Fibroblast of pulmonary artery (primary cell): ENCODE measurements around the gene TAS1R3.

Source experiments
- DNase-seq: peaks from one replicate; pipeline ENCODE4 v3.0.0-alpha.2; 2010; ENCODE audit warnings: low read depth
- H3K4me3 ChIP-seq: replicated peaks from 2 replicates; pipeline ENCODE4 v1.5.1; 2011; ENCODE audit warnings: low read depth, mild to moderate bottlenecking, control low read depth, low read length, moderate library complexity
- CTCF ChIP-seq: IDR thresholded peaks from 2 replicates; pipeline ENCODE4 v1.5.1; 2011; ENCODE audit warnings: mild to moderate bottlenecking, control low read depth, low read length, inconsistent platforms; ENCODE audit errors: missing control alignments

The TAS1R3 gene

GRCh38 chr1:1334835-1335234, 3.8 kb downstream of the TAS1R3 start:
- TF ChIP-seq CTCF = no peak
- no peak for DNase-seq
- H3K4me3 ChIP-seq = no peak overlapping the region

- no peak for DNase-seq
- H3K4me3 ChIP-seq = no peak overlapping the region
- TF ChIP-seq CTCF = no peak
Measured at GRCh38 chr1:1335283-1335682, 4.2 kb downstream of the TAS1R3 start.

GRCh38 chr1:1335792-1336248, 4.7 kb downstream of the TAS1R3 start:
- TF ChIP-seq CTCF = no peak
- DNase-seq = no peak
- no peak overlapping the region for H3K4me3 ChIP-seq

- TF ChIP-seq CTCF = no peak
- no peak overlapping the region for H3K4me3 ChIP-seq
- no peak for DNase-seq
Measured at GRCh38 chr1:1336446-1336845, 5.4 kb downstream of the TAS1R3 start.

- no peak overlapping the region for H3K4me3 ChIP-seq
- no peak for TF ChIP-seq CTCF
- DNase-seq = no peak
Measured at GRCh38 chr1:1336931-1337792, 6.1 kb downstream of the TAS1R3 start.

- no peak overlapping the region for H3K4me3 ChIP-seq
- DNase-seq = no peak
- no peak for TF ChIP-seq CTCF
Measured at GRCh38 chr1:1337793-1338147, 6.7 kb downstream of the TAS1R3 start.

- TF ChIP-seq CTCF = no peak
- DNase-seq = no peak
- H3K4me3 ChIP-seq = no peak overlapping the region
Measured at GRCh38 chr1:1338278-1338677, 7.2 kb downstream of the TAS1R3 start.
